PFSK-1 (cell line): ENCODE data around the gene TIAM1.

ENCODE experiments used
- FOXP2 ChIP-seq: optimal IDR thresholded peaks from 2 replicates; pipeline ENCODE3; 2011; ENCODE audit warnings: borderline replicate concordance, control low read depth, inconsistent platforms; ENCODE audit not compliant: insufficient read depth; ENCODE audit errors: extremely low read length, extremely low read depth
- POLR2AphosphoS5 ChIP-seq: IDR thresholded peaks from 2 replicates; pipeline ENCODE4 v1.6.1; 2012; ENCODE audit warnings: low read depth, mild to moderate bottlenecking, control low read depth, low read length, moderate library complexity
- REST ChIP-seq, 2 experiments: IDR thresholded peaks; 2 replicates each; pipeline versions ENCODE4 v1.6.1 to v1.8.0; 2011 to 2012; ENCODE audit warnings: low read depth in 2 of 2, low read length in 2 of 2, control low read depth in 1 of 2, inconsistent platforms in 1 of 2, mild to moderate bottlenecking in 1 of 2, moderate library complexity in 1 of 2; ENCODE audit not compliant: insufficient read depth in 1 of 2
- SIN3A ChIP-seq: IDR thresholded peaks from 2 replicates; pipeline ENCODE4 v1.6.1; 2012; ENCODE audit warnings: mild to moderate bottlenecking, low read length, moderate library complexity, borderline replicate concordance; ENCODE audit not compliant: insufficient read depth
- TAF1 ChIP-seq: IDR thresholded peaks from 2 replicates; pipeline ENCODE4 v1.6.1; 2012; ENCODE audit warnings: low read length, control low read depth, borderline replicate concordance; ENCODE audit not compliant: insufficient read depth

The TIAM1 gene

GRCh38 chr21:31339721-31340120 is 4.3 kb downstream of the TIAM1 start:
- no peak for TF ChIP-seq TAF1
- no peak for TF ChIP-seq POLR2AphosphoS5
- TF ChIP-seq SIN3A: no peak
- TF ChIP-seq FOXP2: no peak
- TF ChIP-seq REST (IDR thresholded peaks at IDR 0.05; ENCODE audit: insufficient read depth in 1 of 2, low read depth in 2 of 2, low read length in 2 of 2): no peak

DNA sequence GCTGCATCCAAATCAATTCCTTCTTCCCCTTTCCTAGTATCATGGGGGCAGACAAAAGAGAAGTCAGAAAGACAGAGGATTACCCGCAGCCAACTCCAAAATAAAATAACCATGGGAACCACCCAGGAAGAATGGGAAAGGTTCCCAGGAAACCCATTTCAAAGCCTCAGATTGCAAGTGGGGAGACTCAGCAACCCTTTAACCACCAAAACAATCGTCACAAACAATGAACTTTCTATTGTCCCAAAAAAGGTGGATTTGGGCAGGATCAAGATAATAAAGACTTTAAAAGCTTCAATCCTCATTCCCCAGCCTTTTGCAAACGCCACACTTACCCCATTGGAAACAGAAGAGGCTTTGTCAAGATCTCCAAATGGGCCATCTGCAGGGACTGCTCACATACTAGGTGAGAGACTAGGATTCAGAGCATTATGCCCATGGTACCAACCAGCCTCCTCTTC is 5.1 kb downstream of the TIAM1 start:
- TF ChIP-seq TAF1: no peak
- no peak for TF ChIP-seq REST (IDR thresholded peaks at IDR 0.05; ENCODE audit: insufficient read depth in 1 of 2, low read depth in 2 of 2, low read length in 2 of 2)

GRCh38 chr21:31337996-31338907 is 5.8 kb downstream of the TIAM1 start:
- TF ChIP-seq REST (IDR thresholded peaks at IDR 0.05; ENCODE audit: insufficient read depth in 1 of 2, low read depth in 2 of 2, low read length in 2 of 2) (no peak), POLR2AphosphoS5 (no peak), SIN3A (no peak), TAF1 (no peak), FOXP2 (no peak)

DNA sequence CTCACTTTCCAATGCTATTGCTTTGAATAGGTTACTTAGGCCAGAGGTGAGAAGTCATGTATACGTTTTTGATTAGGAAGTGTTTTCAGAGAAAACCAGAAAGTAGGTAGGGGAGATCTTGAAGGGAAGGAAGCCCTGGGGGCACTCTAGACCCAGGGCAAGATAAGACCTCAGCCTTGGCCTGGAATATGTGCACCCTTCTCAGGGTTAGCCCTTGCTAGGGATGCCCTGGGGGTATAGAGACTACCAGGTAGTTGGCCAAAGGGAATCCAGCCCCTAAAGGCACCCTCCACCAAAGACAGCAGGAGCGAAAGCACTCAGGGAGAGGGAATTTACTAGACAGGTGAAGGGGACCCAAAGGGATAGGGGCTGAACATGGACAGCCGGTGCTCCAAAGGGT is 7.0 kb downstream of the TIAM1 start:
- no peak for TF ChIP-seq FOXP2
- no peak for TF ChIP-seq TAF1
- TF ChIP-seq SIN3A: no peak
- TF ChIP-seq REST (IDR thresholded peaks at IDR 0.05; ENCODE audit: insufficient read depth in 1 of 2, low read depth in 2 of 2, low read length in 2 of 2): no peak
- no peak for TF ChIP-seq POLR2AphosphoS5

GRCh38 chr21:31336739-31337040 is 7.4 kb downstream of the TIAM1 start:
- TF ChIP-seq SIN3A (no peak), REST (IDR thresholded peaks at IDR 0.05; ENCODE audit: insufficient read depth in 1 of 2, low read depth in 2 of 2, low read length in 2 of 2) (no peak)
